GM06990 (cell line): ENCODE results near the gene PATZ1.
A peak's percentile ranks its signal among the peaks of the same experiment; 100 is the strongest.
"Not testable (repeated sequence)": the region's sequence is repeated elsewhere in the genome, so short reads cannot be mapped to it uniquely, and the experiment has no call there.

ENCODE experiments used
- DNase-seq: peaks from one replicate; pipeline ENCODE4 v3.0.0-alpha.2; 2011; ENCODE audit not compliant: insufficient read length; ENCODE audit errors: extremely low read depth
- H3K27me3 ChIP-seq: replicated peaks from 2 replicates; pipeline ENCODE4 v1.6.0; 2011; ENCODE audit warnings: low read length; ENCODE audit not compliant: control insufficient read depth, insufficient read depth
- H3K36me3 ChIP-seq: 2 replicates; pipeline ENCODE4 v1.5.1; 2011; ENCODE audit warnings: low read length; ENCODE audit not compliant: control insufficient read depth, insufficient read depth
- H3K4me3 ChIP-seq: replicated peaks from 2 replicates; pipeline ENCODE4 v1.5.1; 2011; ENCODE audit warnings: low read depth, mild to moderate bottlenecking, control low read depth, low read length
- TF ChIP-seq, protein P1 (sequence below): IDR thresholded peaks from 2 replicates; pipeline ENCODE4 v1.5.1; 2011; ENCODE audit warnings: low read length, control low read depth, mild to moderate bottlenecking, inconsistent platforms; ENCODE audit not compliant: insufficient read depth, poor library complexity, severe bottlenecking

PATZ1 gene

DNA sequence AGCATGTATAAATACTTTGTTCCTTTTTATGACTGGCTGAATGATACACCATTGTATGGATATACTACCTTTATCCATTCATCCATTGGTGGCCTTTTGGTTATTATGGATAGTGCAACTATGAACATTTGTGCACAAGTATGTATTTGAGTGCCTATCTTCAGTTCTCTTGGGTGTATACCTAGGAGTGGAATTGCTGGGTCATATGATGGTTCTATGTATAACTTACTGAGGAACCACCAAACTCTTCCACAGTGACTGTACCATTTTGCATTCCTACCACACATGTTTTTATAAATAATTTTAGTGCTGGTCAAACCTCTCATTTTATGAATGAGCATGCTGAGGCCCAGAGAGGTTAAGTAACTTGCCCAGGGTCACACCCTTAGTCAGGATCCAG, 3.8 kb upstream of the PATZ1 start:
- no peak for DNase-seq
- H3K4me3 ChIP-seq = no peak overlapping the region
- H3K36me3 ChIP-seq = no peaks in the 10 kb centered on the region
- TF ChIP-seq, protein P1, sequence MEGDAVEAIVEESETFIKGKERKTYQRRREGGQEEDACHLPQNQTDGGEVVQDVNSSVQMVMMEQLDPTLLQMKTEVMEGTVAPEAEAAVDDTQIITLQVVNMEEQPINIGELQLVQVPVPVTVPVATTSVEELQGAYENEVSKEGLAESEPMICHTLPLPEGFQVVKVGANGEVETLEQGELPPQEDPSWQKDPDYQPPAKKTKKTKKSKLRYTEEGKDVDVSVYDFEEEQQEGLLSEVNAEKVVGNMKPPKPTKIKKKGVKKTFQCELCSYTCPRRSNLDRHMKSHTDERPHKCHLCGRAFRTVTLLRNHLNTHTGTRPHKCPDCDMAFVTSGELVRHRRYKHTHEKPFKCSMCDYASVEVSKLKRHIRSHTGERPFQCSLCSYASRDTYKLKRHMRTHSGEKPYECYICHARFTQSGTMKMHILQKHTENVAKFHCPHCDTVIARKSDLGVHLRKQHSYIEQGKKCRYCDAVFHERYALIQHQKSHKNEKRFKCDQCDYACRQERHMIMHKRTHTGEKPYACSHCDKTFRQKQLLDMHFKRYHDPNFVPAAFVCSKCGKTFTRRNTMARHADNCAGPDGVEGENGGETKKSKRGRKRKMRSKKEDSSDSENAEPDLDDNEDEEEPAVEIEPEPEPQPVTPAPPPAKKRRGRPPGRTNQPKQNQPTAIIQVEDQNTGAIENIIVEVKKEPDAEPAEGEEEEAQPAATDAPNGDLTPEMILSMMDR = no peak
- H3K27me3 ChIP-seq = no peaks in the 10 kb centered on the region

DNA sequence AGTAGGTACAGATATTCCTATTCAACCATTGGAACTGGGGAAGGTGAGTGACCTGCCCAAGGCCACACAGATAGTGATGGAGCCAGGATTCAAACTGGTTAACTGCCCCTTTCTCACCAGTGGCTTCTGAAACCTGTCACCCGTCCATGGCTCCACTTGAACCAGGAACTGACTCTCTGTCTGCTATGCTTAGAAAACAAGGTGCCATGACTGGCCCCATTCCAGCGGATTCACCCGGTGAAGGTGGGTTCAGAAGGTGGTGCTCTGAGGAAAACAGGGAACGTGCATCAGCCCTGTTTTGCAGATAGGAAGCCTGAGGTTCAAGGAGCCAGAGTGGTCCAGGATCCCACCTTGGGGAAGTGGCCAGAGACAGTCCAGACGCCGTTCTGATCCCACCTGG, 2.6 kb upstream of the PATZ1 start:
- no peaks in the 10 kb centered on the region for H3K27me3 ChIP-seq
- H3K4me3 ChIP-seq = no peak overlapping the region
- TF ChIP-seq, protein P1 = no peak
- H3K36me3 ChIP-seq = peaks cover 1% of the 10 kb centered on the region; the same call in 1 of the 2 replicates
- DNase-seq = no peak

DNA sequence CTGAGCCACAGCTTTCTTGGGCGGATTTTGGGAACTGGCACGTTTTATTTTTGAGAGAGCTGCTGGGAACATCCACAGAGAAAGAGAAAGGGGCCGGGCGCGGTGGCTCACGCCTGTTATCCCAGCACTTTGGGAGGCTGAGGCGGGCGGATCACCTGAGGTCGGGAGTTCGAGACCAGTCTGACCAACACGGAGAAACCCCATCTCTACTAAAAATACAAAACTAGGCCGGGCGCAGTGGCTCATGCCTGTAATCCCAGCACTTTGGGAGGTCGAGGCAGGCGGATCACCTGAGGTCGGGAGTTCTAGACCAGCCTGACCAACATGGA, 1.8 kb upstream of the PATZ1 start:
- not testable (repeated sequence) for H3K36me3 ChIP-seq, DNase-seq, H3K27me3 ChIP-seq
- peak overlapping the region; percentile 77; the same call in 1 of the 2 replicates for H3K4me3 ChIP-seq

DNA sequence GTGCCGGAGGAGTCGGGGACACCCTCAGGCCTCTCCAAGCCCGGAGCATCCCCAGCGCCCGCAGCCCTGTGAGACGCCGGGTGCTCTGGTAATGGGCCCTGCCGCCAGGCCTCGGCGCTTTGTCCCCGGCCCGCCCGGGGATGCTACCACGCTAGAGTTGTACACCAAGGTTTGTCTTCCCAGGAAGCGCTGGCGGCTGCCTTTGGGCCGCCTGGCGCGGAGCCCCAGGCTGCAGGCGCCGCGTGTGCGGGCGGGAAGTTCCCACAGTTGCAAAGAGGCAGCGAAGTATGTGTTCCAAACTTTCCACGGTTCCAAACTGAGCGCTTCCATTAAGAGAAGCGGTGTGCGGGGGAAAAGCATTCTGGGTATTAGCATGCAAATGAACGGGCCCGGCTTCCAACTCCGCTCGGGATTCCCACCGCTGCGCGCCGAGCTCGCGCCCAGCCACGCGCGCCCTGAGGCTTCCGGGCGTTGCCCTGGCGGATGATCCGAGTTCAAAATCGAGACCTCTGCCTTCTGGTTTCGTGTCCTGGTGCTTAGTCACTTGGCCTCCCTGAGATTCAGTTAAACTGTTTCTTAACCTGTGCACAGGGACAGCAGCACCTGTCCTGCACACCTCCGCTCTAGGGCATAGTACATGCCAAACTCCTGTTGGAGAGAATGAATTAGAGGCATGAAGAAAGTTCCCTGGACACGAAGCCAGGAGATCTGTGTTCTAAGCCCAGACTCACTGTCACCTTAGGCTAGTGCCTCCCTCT, 1.3 kb upstream of the PATZ1 start:
- Histone ChIP-seq H3K36me3 (peaks cover 1% of the 10 kb centered on the region; the same call in 1 of the 2 replicates), H3K4me3 (peak overlapping the region; percentile 77), H3K27me3 (no peaks in the 10 kb centered on the region)
- DNase-seq = peak; percentile 86
- TF ChIP-seq, protein P1 = no peak

DNA sequence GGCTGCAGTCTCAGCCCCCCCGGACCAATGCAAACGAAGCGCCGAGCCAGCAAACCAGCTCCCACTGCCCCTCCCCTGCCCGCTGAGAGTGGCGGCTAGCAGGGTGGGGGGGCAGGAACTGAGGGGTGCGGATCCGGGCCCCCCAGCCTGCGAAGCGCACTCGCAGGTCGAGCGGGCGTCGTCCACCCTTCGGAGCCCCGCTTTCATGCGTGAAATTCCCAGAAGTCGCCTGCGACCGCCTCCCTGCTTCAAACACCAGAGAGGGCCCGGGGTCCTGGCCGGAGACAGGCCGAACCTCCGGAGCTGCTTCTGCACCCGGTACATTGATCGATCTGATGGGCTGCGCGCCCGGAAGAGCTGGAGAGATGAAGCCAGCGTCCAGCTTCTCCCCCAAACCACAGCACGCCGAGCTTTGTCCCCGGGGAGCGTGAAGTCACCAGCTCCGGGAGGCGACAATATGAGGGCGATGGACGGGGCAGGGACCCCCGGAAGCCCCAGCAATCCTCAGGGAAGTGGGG, 646 bp upstream of the PATZ1 start:
- H3K36me3 ChIP-seq = peaks cover 6% of the 10 kb centered on the region
- no peaks in the 10 kb centered on the region for H3K27me3 ChIP-seq
- TF ChIP-seq, protein P1 = no peak
- H3K4me3 ChIP-seq = peak overlapping the region; percentile 77
- peak; percentile 86 for DNase-seq

DNA sequence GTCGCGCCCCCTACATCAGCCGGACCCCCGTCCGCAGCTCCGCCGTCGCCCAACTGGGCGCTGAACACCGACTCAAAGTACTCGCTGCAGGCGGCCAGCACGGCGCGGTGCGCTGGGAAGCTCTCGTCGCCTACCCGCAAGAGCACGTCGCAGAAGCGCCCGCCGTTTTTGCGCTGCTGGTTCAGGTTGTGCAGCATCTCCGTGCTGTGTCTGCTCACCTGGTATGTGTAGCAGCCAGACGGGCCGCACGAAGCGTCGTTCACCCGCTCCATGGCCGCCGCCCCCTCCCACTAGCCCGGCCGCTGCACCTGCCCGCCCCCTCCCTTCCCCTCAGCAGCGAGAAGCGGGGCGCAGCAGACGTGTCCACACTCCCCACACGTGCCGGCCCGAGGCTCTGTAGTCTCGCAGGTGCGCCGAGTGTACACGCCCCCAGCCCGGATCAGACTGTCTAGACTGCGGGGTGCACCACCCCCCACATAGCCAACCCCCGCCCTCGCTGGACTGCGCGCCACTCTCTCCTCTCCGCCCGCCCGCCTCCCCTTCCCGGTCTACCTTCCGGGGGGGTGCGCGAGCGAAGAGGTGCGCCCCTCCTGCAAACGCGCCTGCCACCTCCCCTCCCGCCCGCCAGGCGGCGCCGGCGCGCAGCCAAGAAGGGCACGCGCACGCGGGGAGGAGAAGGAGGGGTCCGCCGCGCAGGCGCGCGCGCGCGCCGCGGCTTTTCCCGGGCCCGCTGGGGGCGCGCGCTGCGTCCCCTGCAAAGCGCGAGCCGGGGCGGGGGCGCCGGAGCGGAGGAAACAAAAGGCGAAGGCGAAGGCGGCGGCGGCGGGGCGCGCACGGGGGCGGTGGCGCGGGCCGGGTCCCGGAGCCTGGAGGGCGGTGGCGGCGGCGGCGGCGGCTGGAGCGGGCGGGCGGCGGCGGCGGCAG, 553 bp downstream of the PATZ1 start:
- DNase-seq = peak; percentile 94
- peaks cover 13% of the 10 kb centered on the region for H3K36me3 ChIP-seq
- TF ChIP-seq, protein P1 = peak; percentile 70
- H3K4me3 ChIP-seq = peak overlapping the region; percentile 77
- H3K27me3 ChIP-seq = no peaks in the 10 kb centered on the region
